ENCODE data around the gene DENND6A. TPM values are rescaled to one million over a fixed set of nuclear protein-coding genes. Genes with fewer than 3 reads are reported as not detected.

Gene DENND6A
- total and polyA plus RNA-seq, 2 of the 13 experiments (the other 11 are each of a cell fraction or from before 2014, with no cell fraction given): 9.4 to 11.1 TPM

GRCh38 chr3:57597127-57597923 is 95.6 kb downstream of the DENND6A start, which contains the start of gene ARF4 (continued):
- TF ChIP-seq ZNF609 (CRISPR knock-in tag; IDR thresholded peaks at IDR 0.05; ENCODE audit: borderline replicate concordance) (peak; percentile 53; the same call in 1 of the 2 replicates), ZNF547 (CRISPR knock-in tag; IDR thresholded peaks at IDR 0.05) (no peak), SOX6 (IDR thresholded peaks at IDR 0.05) (no peak), SOX6 (CRISPR knock-in tag; IDR thresholded peaks at IDR 0.05) (peak; percentile 71), TFAP4 (IDR thresholded peaks at IDR 0.05; ENCODE audit: borderline replicate concordance, low read depth) (0 out of 2 replicates have a peak, but pooled peaks have one; percentile 6), ZBTB1 (CRISPR knock-in tag; IDR thresholded peaks at IDR 0.05; ENCODE audit: borderline replicate concordance) (no peak), ZFP37 (CRISPR knock-in tag; IDR thresholded peaks at IDR 0.05; ENCODE audit: borderline replicate concordance) (peak; percentile 65; the same call in 1 of the 2 replicates), ZNF10 (CRISPR knock-in tag; IDR thresholded peaks at IDR 0.05; ENCODE audit: borderline replicate concordance, low read depth) (no peak), HMG20B (CRISPR knock-in tag; conservative IDR thresholded peaks at IDR 0.05) (no peak; the same call in 1 of the 2 replicates), ZNF720 (CRISPR knock-in tag; IDR thresholded peaks at IDR 0.05) (no peak), ZNF34 (CRISPR knock-in tag; IDR thresholded peaks at IDR 0.05; ENCODE audit: borderline replicate concordance) (no peak), BCL6 (CRISPR knock-in tag; IDR thresholded peaks at IDR 0.05) (peak; percentile 35; the same call in 1 of the 2 replicates), ZNF737 (CRISPR knock-in tag; IDR thresholded peaks at IDR 0.05; ENCODE audit: borderline replicate concordance) (0 out of 2 replicates have a peak, but pooled peaks have one; percentile 83), CEBPZ (IDR thresholded peaks at IDR 0.05; ENCODE audit: low read length) (no peak)
- TF ChIP-seq, protein P1, sequence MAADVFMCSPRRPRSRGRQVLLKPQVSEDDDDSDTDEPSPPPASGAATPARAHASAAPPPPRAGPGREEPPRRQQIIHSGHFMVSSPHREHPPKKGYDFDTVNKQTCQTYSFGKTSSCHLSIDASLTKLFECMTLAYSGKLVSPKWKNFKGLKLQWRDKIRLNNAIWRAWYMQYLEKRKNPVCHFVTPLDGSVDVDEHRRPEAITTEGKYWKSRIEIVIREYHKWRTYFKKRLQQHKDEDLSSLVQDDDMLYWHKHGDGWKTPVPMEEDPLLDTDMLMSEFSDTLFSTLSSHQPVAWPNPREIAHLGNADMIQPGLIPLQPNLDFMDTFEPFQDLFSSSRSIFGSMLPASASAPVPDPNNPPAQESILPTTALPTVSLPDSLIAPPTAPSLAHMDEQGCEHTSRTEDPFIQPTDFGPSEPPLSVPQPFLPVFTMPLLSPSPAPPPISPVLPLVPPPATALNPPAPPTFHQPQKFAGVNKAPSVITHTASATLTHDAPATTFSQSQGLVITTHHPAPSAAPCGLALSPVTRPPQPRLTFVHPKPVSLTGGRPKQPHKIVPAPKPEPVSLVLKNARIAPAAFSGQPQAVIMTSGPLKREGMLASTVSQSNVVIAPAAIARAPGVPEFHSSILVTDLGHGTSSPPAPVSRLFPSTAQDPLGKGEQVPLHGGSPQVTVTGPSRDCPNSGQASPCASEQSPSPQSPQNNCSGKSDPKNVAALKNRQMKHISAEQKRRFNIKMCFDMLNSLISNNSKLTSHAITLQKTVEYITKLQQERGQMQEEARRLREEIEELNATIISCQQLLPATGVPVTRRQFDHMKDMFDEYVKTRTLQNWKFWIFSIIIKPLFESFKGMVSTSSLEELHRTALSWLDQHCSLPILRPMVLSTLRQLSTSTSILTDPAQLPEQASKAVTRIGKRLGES (CRISPR knock-in tag; IDR thresholded peaks at IDR 0.05; ENCODE audit: borderline replicate concordance): no peak
